DND-41 (cell line): ENCODE results near the gene ZNF592.

Experiments
- EZH2 ChIP-seq: IDR thresholded peaks from 3 replicates; pipeline ENCODE4 v1.6.1; 2012; ENCODE audit warnings: borderline replicate concordance, low read depth, mild to moderate bottlenecking, moderate library complexity, low read length, inconsistent platforms; ENCODE audit not compliant: severe bottlenecking
- TF ChIP-seq, protein P1 (sequence below): IDR thresholded peaks from 2 replicates; pipeline ENCODE4 v1.5.1; 2012; ENCODE audit warnings: borderline replicate concordance, low read length, moderate library complexity, mild to moderate bottlenecking; ENCODE audit not compliant: poor library complexity, severe bottlenecking; ENCODE audit errors: extremely low read depth

DNA sequence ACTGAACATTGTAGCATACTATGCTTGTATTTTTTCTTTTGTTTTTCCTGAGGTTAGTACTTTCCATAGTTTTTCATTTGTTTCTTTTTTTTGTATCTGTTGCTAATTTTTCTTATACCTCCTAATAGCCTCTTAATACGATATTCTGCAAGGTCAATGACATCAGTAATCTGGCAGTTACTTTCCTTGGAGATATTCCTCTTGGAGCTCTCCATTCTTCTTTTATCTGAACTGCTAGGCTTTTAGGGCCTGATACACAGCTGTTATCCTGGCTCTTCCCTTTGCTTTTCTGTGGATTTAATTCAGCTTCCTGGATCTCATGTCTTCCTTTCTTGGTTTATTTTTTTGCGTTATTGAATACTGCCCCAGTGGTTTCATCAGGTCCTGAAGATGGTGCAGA, 81.6 kb downstream of the ZNF592 start:
- TF ChIP-seq, protein P1, sequence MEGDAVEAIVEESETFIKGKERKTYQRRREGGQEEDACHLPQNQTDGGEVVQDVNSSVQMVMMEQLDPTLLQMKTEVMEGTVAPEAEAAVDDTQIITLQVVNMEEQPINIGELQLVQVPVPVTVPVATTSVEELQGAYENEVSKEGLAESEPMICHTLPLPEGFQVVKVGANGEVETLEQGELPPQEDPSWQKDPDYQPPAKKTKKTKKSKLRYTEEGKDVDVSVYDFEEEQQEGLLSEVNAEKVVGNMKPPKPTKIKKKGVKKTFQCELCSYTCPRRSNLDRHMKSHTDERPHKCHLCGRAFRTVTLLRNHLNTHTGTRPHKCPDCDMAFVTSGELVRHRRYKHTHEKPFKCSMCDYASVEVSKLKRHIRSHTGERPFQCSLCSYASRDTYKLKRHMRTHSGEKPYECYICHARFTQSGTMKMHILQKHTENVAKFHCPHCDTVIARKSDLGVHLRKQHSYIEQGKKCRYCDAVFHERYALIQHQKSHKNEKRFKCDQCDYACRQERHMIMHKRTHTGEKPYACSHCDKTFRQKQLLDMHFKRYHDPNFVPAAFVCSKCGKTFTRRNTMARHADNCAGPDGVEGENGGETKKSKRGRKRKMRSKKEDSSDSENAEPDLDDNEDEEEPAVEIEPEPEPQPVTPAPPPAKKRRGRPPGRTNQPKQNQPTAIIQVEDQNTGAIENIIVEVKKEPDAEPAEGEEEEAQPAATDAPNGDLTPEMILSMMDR: no peak
- TF ChIP-seq EZH2: no peak
